HG02623 (cell line): ENCODE data around the gene RAB20.
"Not testable (repeated sequence)": the region's sequence is repeated elsewhere in the genome, so short reads cannot be mapped to it uniquely, and the experiment has no call there.

Experiments
- ATAC-seq: cut with Tn5 transposase; IDR thresholded peaks from one replicate; pipeline ENCODE4 v1.9.1; 2021; ENCODE audit warnings: moderate library complexity; ENCODE audit not compliant: unreplicated experiment

Gene RAB20

DNA sequence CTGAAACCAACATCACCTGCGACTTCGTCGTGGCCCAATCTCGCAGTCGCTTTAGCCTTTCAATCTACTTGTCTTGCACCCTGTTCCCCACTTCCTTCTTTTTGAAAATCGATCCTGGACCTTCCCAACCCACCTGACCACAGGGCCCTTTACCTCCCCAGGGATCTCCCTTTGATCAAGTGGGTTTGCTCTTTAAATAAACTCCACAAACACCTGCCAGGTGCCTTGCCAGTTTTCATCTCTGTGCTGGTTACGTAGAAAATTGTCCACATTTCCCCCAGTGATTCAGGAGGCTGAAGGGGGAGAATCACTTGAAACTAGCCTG, 14.5 kb upstream of the RAB20 start:
- ATAC-seq, result no peak

DNA sequence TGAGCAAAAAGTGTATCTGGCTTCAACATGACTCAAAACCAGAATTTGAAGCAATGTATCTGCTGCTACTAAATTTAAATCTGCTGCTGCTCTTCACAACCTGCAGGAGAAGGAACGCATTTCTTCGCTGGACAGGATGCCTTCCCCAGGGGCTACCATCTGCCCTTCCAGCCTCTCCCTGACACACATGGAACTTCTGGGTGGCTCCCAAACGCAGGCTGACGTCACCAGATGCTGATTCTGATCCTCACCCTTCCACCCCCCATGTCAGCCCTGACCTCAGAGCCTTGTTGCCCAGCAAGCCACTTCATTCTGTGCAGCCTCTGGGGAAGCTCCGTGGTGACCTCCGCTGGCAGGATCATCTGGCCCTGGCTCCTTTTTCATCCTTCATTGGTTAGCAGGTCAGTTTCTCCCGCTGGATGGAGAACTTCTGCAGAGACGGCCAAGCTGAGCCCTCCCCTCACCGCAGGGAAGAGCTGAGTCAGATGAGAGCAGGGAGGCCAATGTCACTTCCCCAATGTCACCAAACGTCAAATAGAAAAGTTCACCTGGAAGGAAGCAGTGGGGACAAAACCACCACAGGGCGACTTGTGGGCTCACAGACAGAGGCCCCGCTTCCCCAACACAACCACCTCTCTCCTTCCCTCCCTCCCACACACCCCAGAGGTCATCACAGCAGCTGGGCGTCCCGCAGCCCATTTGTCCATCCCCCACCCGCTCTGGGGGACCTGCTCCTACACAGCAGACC, 14.0 kb upstream of the RAB20 start:
- ATAC-seq, result peak; percentile 88

DNA sequence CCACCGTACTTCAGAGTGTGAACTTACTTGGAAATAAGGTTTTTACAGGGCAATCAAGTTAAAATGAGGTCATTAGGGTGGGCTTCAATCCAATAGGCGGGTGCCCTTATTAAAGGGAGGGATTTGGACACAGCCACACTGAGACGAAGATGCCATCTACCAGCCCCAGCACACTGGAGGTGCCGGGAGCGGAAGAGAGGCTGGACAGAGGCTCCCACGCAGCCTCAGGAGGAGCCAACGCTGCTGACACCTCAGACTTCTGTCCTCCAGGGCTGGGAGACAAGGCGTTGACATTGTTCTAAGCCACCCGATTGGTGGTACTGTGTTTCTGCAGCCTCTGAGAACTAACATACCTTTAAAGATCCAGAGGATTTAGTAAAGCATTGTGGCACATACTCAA, 12.6 kb upstream of the RAB20 start:
- no peak for ATAC-seq

DNA sequence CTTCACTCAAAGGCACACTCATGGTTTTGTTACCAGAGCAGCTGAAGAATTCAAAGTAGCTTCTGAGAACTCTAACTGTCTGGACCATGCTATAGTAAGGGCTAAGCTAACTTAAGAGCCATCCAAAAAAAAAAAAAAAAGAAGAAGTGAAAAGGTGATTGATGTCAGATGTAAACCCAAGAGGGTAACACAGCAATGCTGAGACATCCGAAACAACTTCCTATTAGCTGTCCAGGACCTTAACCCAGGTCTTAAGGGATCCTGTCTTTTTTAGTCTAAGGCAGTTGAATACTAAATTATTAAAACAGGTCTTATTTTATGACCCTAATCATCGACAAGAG, 11.2 kb upstream of the RAB20 start:
- no peak for ATAC-seq

DNA sequence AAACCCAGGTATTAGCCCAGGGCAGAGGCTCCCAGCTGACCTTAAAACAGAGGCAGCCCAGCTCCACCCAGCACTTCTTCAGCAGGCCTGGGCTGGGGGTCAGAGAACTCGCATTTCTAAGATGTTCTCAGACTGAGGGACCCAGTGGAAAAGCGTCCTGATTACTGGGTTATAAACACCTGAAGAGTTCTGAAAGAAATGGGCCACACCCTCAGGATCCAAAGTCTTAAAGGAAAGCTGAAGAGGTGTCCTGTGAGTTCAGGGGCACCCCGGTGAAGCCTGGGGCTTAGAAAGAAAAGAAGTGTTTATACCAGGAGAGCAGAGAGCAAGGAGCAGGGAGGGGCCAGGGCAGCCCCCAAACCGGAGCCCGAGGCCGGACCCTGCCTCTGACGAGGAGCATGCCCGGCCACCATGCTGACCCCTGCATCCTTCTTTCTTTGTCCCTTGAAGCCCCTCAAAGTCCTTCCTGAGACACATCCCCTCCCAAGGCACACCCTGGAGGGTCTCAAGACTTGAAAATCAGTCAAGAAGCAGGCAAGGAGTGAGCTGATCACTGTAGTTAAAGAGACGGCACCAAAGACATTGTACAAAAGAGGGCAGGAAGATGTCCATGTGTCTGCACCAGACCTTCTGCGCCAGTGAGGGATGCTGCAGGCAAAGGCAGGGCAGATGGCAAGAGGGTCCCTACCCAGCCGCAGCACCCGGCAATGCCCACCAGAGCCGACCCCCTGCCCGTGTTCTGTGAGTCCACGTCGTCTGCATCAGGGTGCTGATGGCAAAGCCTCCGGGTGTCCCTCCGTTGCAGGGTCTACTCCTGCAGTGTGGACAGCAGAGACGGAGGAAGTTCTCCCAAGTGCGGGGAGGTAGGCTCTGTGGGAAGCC, 10.6 kb upstream of the RAB20 start:
- no peak for ATAC-seq

DNA sequence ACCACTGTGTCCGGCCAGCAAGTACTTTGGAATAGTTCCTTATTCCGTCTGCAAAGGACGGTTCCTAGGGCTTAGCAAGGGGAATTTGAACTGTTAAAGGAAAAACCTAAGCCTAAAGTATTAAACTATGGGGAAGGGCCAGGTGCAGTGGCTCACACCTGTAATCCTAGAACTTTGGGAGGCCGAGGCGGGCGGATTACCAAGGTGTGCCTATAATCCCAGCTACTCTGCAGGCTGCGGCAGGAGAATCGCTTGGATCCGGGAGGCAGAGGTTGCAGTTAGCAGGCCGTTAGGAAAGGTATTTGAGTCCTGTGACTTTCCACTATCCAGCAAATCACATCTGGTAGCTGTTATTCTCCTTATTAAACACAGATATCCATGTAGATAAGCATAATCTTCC, 9.4 kb upstream of the RAB20 start:
- no peak for ATAC-seq

DNA sequence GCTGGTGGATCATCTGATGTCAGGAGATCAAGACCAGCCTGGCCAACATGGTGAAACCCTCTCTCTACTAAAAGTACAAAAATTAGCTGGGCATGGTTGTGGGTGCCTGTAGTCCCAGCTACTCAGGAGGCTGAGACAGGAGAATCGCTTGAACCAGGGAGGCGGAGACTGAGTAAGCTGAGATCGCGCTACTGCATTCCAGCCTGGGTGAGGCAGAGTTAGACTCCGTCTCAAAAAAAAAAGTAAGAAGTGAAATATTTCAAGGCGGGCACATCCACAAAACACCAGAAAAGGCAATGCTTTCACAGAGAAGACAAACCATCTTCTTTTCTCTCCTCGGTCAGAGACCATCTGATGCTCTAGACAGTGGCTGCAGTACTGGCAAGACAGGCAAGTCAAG, 8.4 kb upstream of the RAB20 start:
- ATAC-seq, result not testable (repeated sequence)

DNA sequence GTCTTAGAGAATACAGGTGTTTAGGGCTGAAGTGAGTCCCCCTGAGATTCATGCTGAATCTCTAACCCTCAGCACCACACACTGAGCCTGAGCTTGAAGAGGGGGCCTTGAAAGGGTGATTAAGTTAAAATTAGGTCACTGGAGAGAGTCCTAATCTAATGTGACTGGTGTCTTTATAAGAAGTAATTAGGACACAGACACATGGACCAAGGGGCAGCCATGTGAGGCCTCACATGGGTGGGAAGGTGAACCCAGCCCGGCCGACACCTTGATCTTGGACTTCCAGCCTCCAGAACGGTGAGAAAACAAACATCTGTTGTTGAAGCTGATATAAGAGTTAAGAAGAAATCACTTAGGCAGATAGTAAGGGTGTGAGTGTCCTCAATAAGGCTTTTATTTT, 7.1 kb upstream of the RAB20 start:
- no peak for ATAC-seq

DNA sequence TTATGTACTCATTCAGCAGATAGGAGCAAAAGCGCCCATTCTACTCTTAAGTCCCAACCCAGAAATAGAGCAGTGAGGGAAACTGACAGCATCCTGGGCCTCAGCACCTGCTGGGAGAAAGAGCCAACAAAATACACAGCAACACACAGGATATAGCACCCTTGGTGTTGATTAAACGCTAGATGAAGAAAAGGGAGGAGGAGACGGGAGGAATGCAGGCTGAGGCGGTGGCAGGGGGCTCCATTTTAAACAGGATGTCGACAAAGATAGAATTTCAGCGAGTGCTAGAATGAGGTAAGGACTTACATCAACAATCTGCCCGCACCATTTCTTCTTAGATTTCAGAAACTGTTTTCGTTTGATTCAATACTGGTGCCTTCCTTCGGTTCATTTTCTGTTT, 4.6 kb upstream of the RAB20 start:
- ATAC-seq, result no peak

DNA sequence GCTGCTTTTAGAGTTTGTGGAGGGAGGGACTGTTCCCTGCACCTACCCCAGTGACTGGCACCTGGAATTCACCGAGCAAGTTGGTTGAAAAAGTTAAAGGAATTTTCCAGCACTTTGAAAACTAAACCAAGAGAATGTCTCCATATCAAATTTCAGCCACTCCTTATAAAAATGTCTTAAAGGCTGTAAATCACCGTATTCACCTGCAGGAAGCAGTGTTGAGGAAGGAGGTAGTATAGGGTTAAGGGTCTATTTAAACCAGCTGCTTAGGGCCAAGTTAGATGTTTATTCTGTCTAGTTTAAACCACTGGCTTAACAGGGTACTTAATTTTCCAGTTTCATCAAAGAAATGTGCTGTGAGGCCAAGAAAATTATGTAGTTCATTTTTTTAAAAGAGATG, 3.8 kb upstream of the RAB20 start:
- no peak for ATAC-seq

DNA sequence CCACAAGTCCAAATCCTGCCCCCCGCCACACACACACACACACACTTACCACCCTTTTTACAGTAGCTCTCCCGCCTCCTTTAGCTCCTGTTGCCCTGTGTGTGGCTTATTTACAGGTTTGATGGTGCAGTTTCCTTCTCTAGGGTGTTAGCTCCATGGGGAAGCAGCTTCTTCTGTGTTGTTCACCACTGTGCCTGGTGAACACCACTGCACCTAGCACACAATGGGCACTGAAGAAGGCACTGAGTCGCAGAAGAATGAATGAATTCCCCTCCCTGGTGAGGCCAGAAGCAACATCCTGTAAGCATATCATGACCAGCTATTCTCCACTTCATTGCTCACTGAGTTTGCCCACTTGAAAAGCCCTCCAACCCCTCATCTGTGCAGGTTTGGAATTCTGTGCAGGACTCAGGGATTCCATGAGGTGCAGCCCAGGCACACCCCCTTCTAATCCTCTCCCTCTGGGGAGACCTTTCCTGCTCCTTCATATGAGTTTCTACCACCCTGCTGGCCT, 3.0 kb upstream of the RAB20 start:
- no peak for ATAC-seq

DNA sequence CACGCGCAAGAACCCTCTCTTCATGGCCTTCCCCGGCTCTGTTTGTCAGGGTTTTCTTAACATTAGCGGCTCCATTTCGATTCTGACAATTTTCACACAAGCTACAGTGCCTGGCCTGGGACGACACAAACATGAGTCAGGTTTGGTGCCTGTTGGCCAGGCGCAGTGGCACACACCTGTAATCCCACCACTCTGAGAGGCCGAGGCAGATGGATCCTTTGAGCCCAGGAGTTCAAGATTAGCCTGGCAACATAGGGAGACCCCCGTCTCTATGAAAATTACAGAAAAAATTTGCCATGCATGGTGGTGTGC, 1.9 kb upstream of the RAB20 start:
- ATAC-seq, result no peak

DNA sequence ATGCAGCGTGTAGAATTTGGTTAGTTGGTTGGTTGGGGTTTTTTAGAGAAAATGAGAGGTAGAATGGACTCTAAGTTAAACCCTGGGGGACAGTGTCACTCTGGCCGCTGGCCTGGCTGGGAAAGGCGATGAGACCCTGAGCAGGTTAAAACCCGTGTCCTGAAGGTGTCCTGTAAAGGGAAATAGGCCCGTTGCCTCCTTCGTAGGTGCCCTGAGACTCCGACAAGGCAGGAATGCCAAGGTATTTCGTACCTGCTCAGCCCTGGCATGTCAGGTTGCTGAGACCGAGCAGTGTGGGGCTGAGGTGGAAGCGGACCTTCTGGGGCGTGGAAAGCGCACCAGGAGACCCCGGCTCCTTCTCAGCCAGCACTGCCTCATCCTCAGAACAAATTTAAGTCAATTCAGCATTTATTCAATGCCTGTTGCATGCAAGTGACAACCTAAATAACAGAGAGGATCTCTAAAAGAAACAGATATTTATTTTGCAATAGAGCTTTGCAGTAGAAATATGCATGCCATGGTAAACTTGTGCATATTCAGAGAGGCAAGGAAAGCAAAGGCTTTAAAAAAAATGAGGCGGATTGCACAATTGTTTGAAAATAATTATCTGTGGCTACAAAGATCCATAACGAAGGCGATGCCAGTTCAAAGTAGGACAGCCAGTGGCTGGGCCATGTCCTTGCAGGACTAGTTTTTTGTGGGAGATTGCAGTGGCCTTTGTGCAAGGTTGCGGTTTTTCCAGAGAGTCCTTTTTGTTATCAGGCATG, 1.4 kb upstream of the RAB20 start:
- ATAC-seq, result no peak

DNA sequence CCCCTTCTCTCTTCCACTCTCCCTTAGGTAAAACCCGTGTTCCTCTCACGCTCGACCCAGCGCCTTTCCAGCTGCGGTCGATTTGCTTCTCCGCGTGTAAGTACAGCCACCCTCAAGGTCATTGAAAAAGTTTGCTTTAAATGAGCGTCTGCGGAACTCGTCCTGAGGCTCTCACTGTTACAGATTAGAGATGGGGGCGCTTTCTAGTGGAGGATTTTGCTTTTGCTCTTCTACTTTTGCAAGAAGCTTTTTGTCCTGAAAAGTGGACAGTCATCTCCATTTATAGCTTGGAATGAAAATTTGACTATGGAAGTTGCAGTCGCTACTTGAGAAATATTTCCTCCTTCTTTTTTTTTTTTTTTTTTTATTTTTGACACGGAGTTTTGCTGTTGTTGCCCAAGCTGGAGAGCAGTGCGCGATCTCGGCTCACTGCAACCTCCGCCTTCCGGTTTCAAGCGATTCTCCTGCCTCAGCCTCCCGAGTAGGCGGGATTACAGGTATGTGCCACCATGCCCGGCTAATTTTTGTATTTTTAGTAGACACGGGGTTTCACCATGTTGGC, 595 bp upstream of the RAB20 start:
- ATAC-seq, result no peak

DNA sequence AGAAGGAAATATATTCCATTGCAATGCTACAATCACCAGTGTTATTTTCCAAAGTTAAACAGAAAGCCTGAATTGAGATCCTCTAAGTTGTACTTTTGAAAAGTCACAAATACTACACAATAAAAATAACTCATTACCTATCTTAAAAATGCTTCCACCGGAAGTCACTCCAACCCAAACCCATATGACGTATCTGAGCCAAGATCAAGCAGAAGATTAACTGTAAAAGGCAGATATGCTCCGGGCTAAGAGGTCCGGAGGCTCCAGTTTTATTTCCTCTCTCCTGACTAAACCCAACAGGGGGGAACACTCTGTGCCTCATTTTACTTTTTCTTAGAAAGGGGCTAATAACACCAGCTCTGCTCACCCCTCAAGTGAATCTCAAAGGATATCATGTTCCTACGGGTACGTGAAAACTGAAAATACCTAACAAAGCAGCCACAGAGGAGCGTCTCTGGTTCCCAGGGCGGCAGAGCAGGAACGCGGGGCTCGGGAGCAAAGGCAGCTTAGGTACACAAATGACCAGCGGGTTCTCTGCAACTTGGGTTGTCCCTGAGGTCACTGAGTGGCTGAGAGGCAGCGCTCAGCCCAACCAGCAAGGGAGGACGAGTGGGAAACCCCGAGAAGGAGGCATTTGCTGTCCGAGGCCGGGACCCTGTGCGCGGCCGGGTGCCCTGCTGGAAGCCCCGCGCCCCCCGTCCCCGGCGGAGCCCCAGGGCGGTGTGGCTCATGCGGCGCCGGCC, 750 bp downstream of the RAB20 start:
- peak; percentile 20 for ATAC-seq

DNA sequence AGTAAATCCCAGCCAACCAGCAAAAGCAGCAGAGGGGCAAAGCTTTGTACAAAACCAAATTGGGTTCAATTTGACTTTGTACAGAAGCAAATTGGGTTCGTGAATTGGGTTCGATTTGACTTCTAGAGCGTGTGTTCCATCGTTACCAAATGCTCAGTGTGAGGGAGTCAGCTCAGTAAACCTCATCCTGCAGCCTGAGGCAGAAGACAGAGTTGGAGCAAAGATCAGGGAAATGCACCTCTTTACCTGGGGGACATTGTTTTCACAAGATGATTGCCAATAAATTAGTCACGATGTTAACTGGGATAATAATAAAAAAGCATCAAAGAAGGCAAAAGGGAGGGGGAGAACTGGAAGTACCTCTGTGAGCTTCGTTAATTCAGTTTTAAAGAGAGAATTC, 1.5 kb downstream of the RAB20 start:
- ATAC-seq, result no peak

DNA sequence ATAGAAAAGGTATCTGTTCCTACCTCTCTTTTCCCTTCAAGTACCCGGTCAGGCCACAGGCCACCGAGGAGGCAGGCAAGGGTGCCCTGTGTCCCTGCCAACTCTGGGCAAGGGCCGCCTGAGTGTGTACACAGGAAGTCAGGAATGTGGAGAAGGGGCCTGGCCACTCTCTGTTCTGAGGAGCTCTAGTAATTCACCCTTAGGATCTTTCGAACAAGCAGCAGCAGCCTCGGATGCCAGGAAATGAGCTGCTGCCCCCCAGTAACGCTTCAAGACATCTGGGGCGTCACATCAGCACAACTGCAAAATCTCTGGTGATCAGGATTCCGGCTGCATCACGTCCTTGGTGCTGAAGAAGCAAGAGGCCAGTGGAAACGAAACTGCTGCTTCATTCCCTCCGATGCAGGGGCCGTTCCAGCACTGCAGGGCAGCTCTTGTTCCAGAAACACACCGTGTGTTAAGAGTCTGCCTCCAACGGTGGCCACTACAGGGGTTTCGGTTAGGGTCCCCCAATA, 2.0 kb downstream of the RAB20 start:
- no peak for ATAC-seq

DNA sequence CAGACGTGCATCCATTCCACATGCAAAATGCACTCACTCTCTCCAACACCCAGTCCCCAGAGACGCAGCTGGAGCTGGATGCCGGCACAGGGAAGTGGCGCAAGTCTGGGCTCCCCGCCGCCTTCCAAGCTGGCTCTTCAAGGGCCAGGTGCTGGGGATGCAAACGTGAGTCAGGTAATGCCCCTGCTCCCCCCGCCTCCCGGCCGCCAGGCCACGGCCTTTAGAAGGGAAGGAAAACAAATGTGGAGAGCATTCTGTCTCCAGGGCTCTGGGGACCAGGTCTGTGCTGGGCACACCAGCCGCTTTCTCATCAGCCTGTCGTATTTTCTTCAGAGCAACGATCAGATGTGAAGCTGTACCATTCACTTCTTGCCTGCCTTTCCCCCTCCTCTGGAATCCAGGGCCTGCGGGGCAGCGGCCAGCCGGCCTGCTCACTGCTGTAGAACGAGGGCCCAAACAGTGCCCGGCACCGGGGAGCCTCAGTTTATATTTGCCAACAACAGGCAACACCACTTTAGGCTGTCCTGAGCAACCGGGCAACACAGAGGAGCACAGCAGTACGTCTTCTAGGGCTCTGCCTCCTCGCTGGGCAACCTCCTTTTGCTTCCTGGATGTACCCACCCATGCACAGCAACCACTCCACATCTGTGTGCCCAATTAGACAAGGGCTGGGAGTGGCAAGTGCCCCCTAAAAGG, 3.8 kb downstream of the RAB20 start:
- ATAC-seq, result no peak

DNA sequence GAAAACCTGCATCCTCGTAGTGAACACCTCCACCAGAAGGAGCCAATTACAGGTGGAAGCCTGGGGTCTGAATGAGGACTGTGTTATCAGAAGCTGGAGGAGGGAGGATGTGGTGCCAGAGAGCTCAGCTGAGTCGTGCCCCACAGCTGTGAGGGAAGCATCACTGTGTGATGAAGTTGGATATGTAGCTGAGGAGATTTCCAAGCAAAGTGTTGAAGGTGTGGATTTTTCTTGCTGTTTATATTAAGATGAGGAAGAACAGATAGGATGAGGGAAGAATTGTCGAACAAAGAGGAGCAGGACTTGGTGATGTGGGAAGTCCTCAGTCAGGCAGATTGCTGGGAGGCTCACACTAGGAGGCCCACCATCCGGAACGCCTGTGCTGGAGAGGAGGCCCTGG, 4.4 kb downstream of the RAB20 start:
- no peak for ATAC-seq

DNA sequence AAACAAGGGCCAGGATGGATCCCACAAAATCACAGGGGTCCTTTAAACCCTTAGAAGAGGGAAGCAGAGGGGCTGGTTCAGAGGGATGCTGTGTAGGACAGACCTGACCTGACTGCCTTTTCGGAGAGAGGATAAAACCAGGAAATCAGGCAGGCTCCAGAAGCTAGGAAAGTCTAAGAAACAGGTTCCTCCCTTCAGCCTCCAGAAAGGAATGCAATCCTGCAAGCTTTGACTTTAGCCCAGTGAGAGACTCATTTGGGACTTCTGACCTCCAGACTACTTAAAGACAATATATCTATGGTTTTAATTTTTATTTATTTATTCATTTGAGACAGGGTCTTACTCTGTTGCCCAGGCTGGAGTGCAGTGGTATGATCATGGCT, 5.3 kb downstream of the RAB20 start:
- ATAC-seq, result no peak
